GM12878 (cell line): ENCODE results near the gene ZNF668. TPM values are rescaled to one million over a fixed set of nuclear protein-coding genes. Genes with fewer than 3 reads are reported as not detected.

Experiments used
- ATAC-seq: fragments of 200-7000 bp; cut with Tn5 transposase; 3 replicates; pipeline ENCODE4 v1.9.1; 2020; ENCODE audit warnings: mild to moderate bottlenecking, moderate library complexity
- BruUV-seq: library from RNA; stranded (reverse); fragments of 400-500 nt; replicated peaks from 2 replicates; lab custom pipeline; 2021; lab: Mats Ljungman, UMichigan
- CTCF ChIA-PET: fragments of 300-600 bp; sonication (Branson Sonifier 250); formaldehyde crosslinking; extraction: SDS; loops from one replicate; lab custom pipeline; 2021; ENCODE audit warnings: inconsistent platforms; lab: Yijun Ruan, JAX
- POLR2A ChIA-PET: fragments of 350-600 bp; formaldehyde crosslinking; extraction: SDS; loops from one replicate; lab custom pipeline; 2021; ENCODE audit warnings: inconsistent platforms; lab: Charles Lee
- RAD21 ChIA-PET: fragments of 300-600 bp; sonication (Branson Sonifier 250); formaldehyde crosslinking; loops from one replicate; lab custom pipeline; 2023; ENCODE audit warnings: antibody characterized with exemption; ENCODE audit not compliant: unreplicated experiment; lab: Charles Lee
- SMC1A ChIA-PET: fragments of 300-600 bp; sonication (Branson Sonifier 250); formaldehyde crosslinking; loops from one replicate; lab custom pipeline; 2023; ENCODE audit not compliant: unreplicated experiment, uncharacterized antibody; lab: Charles Lee
- DNase-seq: peaks from one replicate; pipeline ENCODE4 v3.0.0-alpha.2; 2011; ENCODE audit warnings: low read depth, low spot score
- FAIRE-seq: peaks from 3 replicates; lab custom pipeline; 2011; peaks lifted over from hg19 to GRCh38; lab: Jason Lieb, UNC
- H2AFZ ChIP-seq: 2 replicates; pipeline ENCODE4 v1.6.0; 2011; ENCODE audit warnings: low read depth, low read length, control low read depth; ENCODE audit not compliant: control insufficient read depth
- H3K27ac ChIP-seq: 2 replicates; pipeline ENCODE4 v1.5.1; 2011; ENCODE audit warnings: control low read depth; ENCODE audit not compliant: control insufficient read depth, insufficient read depth
- H3K27me3 ChIP-seq, 2 experiments: replicated peaks in 1 of 2; 2 replicates each; pipeline versions ENCODE4 v1.6.0 to v1.6.1; 2011; ENCODE audit warnings: low read length in 1 of 2; ENCODE audit not compliant: control insufficient read depth in 2 of 2, insufficient read depth in 2 of 2
- H3K36me3 ChIP-seq, 2 experiments: 2 replicates each; pipeline ENCODE4 v1.5.1; 2011; ENCODE audit warnings: low read length in 1 of 2; ENCODE audit not compliant: control insufficient read depth in 2 of 2, insufficient read depth in 2 of 2
- H3K4me1 ChIP-seq: 2 replicates; pipeline ENCODE4 v1.6.1; 2011; ENCODE audit warnings: mild to moderate bottlenecking, low read length, moderate library complexity, mixed read lengths; ENCODE audit not compliant: control insufficient read depth, insufficient read depth
- H3K4me2 ChIP-seq: 2 replicates; pipeline ENCODE4 v1.6.0; 2011; ENCODE audit warnings: control low read depth; ENCODE audit not compliant: control insufficient read depth, insufficient read depth
- H3K4me3 ChIP-seq: fragments of 200-600 bp; sonication (generic); 2 replicates; pipeline ENCODE4 v1.5.1; 2016
- H3K79me2 ChIP-seq: 2 replicates; pipeline ENCODE4 v1.6.0; 2011; ENCODE audit warnings: low read length; ENCODE audit not compliant: control insufficient read depth, insufficient read depth
- H3K9ac ChIP-seq: 2 replicates; pipeline ENCODE4 v1.8.0; 2011; ENCODE audit warnings: low read length, control low read depth, mixed read lengths; ENCODE audit not compliant: control insufficient read depth, insufficient read depth
- H3K9me3 ChIP-seq: replicated peaks from 3 replicates; pipeline ENCODE4 v1.5.1; 2011; ENCODE audit warnings: mild to moderate bottlenecking, low read length; ENCODE audit not compliant: control insufficient read depth, insufficient read depth
- H4K20me1 ChIP-seq: 2 replicates; pipeline ENCODE4 v1.6.0; 2011; ENCODE audit not compliant: control insufficient read depth, insufficient read depth
- BCL11A ChIP-seq: IDR thresholded peaks from 2 replicates; pipeline ENCODE4 v1.6.1; 2011; ENCODE audit warnings: low read depth, low read length
- CREM ChIP-seq: IDR thresholded peaks from 2 replicates; pipeline ENCODE4 v1.6.1; 2014; ENCODE audit warnings: antibody characterized with exemption, low read depth
- GATAD2B ChIP-seq: fragments of 450-650 bp; conservative IDR thresholded peaks from 2 replicates; pipeline ENCODE4 v1.6.1; 2017; ENCODE audit warnings: low read depth, mild to moderate bottlenecking, moderate library complexity
- MXI1 ChIP-seq: fragments of 150-350 bp; IDR thresholded peaks from 2 replicates; pipeline ENCODE4 v1.6.1; 2011; ENCODE audit warnings: low read depth, mild to moderate bottlenecking, inconsistent platforms, low read length, improper control_type of control experiment
- NBN ChIP-seq: fragments of 450-650 bp; IDR thresholded peaks from 2 replicates; pipeline ENCODE4 v1.6.1; 2016
- RCOR1 ChIP-seq: conservative IDR thresholded peaks from 2 replicates; pipeline ENCODE4 v1.6.1; 2012; ENCODE audit warnings: low read depth, low read length, improper control_type of control experiment
- SREBF2 ChIP-seq: IDR thresholded peaks from 2 replicates; pipeline ENCODE4 v1.6.1; 2012; ENCODE audit warnings: mild to moderate bottlenecking, low read length
- TAF1 ChIP-seq: IDR thresholded peaks from 2 replicates; pipeline ENCODE4 v1.6.1; 2011; ENCODE audit warnings: mild to moderate bottlenecking, low read depth, low read length, borderline replicate concordance
- TCF12 ChIP-seq: IDR thresholded peaks from 2 replicates; pipeline ENCODE4 v1.6.1; 2011; ENCODE audit warnings: low read depth, mild to moderate bottlenecking, low read length
- WGBS: methylation state at CpG from one replicate; pipeline ENCODE4 v1.1.6; 2016; ENCODE audit warnings: low lambda C conversion rate; ENCODE audit not compliant: insufficient replicate concordance, insufficient coverage; ENCODE audit errors: missing lambda C conversion rate; 5-methylcytosine and 5-hydroxymethylcytosine counted together
- in situ Hi-C: fragments of 300-500 bp; cut with MboI; formaldehyde crosslinking; loops from 9 replicates; pipeline ENCODE4 v1.14.3; 2018; ENCODE audit warnings: mixed read lengths
- intact Hi-C: fragments of 100-400 bp; cut with micrococcal nuclease; formaldehyde crosslinking; loops from one replicate; pipeline ENCODE4 v1.14.2; 2022; ENCODE audit not compliant: unreplicated experiment
- polyA plus RNA-seq, 11 experiments: library from polyadenylated mRNA; depleted of rRNA in 4 of 11; unstranded in 6 of 11; stranded (reverse) in 5 of 11; fragments of >200 nt; fragmentation: Nextera tagmentation in 4 of 11; fragmentation: Illumina TruSeq in 1 of 11; extraction: Ambion mirVana in 4 of 11; extraction: Trizol in 1 of 11; gene quantifications; 1 replicate in 1 of 11; 2 replicates in 10 of 11; pipeline versions ENCODE4 v1.2.1 to v1.2.3, GENCODE V29; 2011 to 2016; ENCODE audit warnings: inconsistent platforms in 2 of 11, missing spikeins in 2 of 11, low read depth in 1 of 11
- total RNA-seq, 4 experiments: library from RNA; depleted of rRNA in 3 of 4; stranded (reverse); fragments of >200 nt in 3 of 4; fragmentation: Illumina TruSeq in 1 of 4; extraction: Trizol in 1 of 4; gene quantifications; 2 replicates each; pipeline versions ENCODE4 v1.2.1 to v1.2.3, GENCODE V29; 2013 to 2021
- TF ChIP-seq, protein P1 (sequence below): fragments of 450-650 bp; IDR thresholded peaks from 2 replicates; pipeline ENCODE4 v1.6.1; 2017; ENCODE audit warnings: borderline replicate concordance
- TF ChIP-seq, protein P2 (sequence below): IDR thresholded peaks from 2 replicates; pipeline ENCODE4 v1.6.1; 2012; ENCODE audit warnings: low read depth, low read length, improper control_type of control experiment
- TF ChIP-seq, protein P3 (sequence below): fragments of 450-650 bp; IDR thresholded peaks from 2 replicates; pipeline ENCODE4 v1.6.1; 2017; ENCODE audit warnings: mild to moderate bottlenecking, low read depth, inconsistent platforms; ENCODE audit not compliant: poor library complexity, severe bottlenecking
- TF ChIP-seq, protein P4 (sequence below): IDR thresholded peaks from 2 replicates; pipeline ENCODE4 v1.6.1; 2012; ENCODE audit warnings: low read depth, low read length, improper control_type of control experiment
- TF ChIP-seq, protein P5 (sequence below): fragments of 150-350 bp; IDR thresholded peaks from 2 replicates; pipeline ENCODE4 v1.6.1; 2016; ENCODE audit warnings: low read depth, low read length

The ZNF668 gene
- total and polyA plus RNA-seq, 10 of the 15 experiments (the other 5 are each of a cell fraction or from before 2014, with no cell fraction given) = 0.05 to 20.7 (median 10.0) TPM; not detected in 1

DNA sequence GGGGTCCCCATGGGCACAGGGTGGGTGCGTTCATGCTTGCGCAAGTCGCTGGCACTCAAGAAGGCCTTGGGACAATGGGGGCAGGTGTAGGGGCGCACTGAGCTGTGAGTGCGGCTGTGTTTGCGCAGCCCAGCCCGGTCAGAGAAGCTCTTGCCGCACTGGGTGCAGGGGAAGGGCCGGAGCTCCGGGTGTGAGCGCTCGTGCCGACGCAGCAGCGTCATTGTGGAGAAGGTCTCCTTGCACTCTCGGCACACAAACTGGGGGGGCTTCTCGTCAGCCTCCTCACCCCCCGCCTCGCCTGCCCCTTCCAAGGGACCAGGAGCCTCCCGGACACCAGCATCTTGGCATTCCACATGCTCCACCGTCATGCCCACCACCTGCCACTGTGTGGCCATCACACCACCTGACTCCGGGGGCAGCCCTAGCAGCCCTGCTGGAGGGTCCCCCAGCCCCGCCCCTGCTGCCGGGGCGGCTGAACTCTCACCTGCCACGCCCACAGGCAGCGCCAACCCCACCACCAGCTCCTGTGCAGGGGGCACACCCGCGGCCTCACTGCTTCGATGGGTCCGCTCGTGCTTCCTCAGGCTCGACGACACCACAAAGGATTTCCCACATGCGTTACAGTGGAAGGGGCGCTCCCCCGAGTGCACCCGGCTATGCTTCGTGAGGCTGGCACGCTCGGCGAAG, 12.8 kb downstream of the ZNF668 start:
- Histone ChIP-seq H3K36me3 (peaks cover 9 to 23% of the 10 kb centered on the region in 2 experiments), H3K79me2 (no peaks in the 10 kb centered on the region; the same call in 1 of the 2 replicates), H3K4me3 (no peak overlapping the region), H4K20me1 (no peaks in the 10 kb centered on the region), H3K4me2 (no peak overlapping the region), H3K4me1 (no peaks in the 10 kb centered on the region), H3K9me3 (no peaks in the 10 kb centered on the region), H3K27ac (no peak overlapping the region), H3K27me3 (no peaks in the 10 kb centered on the region), H3K9ac (no peak overlapping the region), H2AFZ (no peak overlapping the region)
- no peak for TF ChIP-seq BCL11A
- TF ChIP-seq CREM = no peak
- no peak for TF ChIP-seq MXI1
- TF ChIP-seq RCOR1 = no peak
- TF ChIP-seq, protein P1, sequence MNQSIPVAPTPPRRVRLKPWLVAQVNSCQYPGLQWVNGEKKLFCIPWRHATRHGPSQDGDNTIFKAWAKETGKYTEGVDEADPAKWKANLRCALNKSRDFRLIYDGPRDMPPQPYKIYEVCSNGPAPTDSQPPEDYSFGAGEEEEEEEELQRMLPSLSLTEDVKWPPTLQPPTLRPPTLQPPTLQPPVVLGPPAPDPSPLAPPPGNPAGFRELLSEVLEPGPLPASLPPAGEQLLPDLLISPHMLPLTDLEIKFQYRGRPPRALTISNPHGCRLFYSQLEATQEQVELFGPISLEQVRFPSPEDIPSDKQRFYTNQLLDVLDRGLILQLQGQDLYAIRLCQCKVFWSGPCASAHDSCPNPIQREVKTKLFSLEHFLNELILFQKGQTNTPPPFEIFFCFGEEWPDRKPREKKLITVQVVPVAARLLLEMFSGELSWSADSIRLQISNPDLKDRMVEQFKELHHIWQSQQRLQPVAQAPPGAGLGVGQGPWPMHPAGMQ = no peak
- no peak for TF ChIP-seq TCF12
- TF ChIP-seq, protein P2, sequence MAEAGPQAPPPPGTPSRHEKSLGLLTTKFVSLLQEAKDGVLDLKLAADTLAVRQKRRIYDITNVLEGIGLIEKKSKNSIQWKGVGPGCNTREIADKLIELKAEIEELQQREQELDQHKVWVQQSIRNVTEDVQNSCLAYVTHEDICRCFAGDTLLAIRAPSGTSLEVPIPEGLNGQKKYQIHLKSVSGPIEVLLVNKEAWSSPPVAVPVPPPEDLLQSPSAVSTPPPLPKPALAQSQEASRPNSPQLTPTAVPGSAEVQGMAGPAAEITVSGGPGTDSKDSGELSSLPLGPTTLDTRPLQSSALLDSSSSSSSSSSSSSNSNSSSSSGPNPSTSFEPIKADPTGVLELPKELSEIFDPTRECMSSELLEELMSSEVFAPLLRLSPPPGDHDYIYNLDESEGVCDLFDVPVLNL = no peak
- no peak for TF ChIP-seq TAF1
- TF ChIP-seq, protein P3, sequence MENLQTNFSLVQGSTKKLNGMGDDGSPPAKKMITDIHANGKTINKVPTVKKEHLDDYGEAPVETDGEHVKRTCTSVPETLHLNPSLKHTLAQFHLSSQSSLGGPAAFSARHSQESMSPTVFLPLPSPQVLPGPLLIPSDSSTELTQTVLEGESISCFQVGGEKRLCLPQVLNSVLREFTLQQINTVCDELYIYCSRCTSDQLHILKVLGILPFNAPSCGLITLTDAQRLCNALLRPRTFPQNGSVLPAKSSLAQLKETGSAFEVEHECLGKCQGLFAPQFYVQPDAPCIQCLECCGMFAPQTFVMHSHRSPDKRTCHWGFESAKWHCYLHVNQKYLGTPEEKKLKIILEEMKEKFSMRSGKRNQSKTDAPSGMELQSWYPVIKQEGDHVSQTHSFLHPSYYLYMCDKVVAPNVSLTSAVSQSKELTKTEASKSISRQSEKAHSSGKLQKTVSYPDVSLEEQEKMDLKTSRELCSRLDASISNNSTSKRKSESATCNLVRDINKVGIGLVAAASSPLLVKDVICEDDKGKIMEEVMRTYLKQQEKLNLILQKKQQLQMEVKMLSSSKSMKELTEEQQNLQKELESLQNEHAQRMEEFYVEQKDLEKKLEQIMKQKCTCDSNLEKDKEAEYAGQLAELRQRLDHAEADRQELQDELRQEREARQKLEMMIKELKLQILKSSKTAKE = no peak
- no peak for TF ChIP-seq GATAD2B
- TF ChIP-seq NBN = no peak
- no peak for TF ChIP-seq SREBF2
- TF ChIP-seq, protein P4, sequence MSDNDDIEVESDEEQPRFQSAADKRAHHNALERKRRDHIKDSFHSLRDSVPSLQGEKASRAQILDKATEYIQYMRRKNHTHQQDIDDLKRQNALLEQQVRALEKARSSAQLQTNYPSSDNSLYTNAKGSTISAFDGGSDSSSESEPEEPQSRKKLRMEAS = no peak
- TF ChIP-seq, protein P5, sequence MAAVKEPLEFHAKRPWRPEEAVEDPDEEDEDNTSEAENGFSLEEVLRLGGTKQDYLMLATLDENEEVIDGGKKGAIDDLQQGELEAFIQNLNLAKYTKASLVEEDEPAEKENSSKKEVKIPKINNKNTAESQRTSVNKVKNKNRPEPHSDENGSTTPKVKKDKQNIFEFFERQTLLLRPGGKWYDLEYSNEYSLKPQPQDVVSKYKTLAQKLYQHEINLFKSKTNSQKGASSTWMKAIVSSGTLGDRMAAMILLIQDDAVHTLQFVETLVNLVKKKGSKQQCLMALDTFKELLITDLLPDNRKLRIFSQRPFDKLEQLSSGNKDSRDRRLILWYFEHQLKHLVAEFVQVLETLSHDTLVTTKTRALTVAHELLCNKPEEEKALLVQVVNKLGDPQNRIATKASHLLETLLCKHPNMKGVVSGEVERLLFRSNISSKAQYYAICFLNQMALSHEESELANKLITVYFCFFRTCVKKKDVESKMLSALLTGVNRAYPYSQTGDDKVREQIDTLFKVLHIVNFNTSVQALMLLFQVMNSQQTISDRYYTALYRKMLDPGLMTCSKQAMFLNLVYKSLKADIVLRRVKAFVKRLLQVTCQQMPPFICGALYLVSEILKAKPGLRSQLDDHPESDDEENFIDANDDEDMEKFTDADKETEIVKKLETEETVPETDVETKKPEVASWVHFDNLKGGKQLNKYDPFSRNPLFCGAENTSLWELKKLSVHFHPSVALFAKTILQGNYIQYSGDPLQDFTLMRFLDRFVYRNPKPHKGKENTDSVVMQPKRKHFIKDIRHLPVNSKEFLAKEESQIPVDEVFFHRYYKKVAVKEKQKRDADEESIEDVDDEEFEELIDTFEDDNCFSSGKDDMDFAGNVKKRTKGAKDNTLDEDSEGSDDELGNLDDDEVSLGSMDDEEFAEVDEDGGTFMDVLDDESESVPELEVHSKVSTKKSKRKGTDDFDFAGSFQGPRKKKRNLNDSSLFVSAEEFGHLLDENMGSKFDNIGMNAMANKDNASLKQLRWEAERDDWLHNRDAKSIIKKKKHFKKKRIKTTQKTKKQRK = no peak
- ATAC-seq (no peak), FAIRE-seq (no peak), DNase-seq (no peak)
- ChIA-PET POLR2A (interaction anchor here (1.0 kb wide), 1 partner anchor 81 kb away, joined by 3 read pairs; no protein-coding TSS in a partner anchor), SMC1A (interaction anchor here (1.5 kb wide), 1 partner anchor 15 kb away, joined by 5 read pairs; no protein-coding TSS in a partner anchor), RAD21 (no interaction called here), CTCF (no interaction called here)
- BruUV-seq = no TSS peak
- in situ Hi-C loops = no loop called here
- intact Hi-C loops = no loop called here
- 98% methylated on average over 35 of the region's 42 CpGs for WGBS
